BLaER1 (cell line): ENCODE measurements around the gene SCAPER.
"Not testable (repeated sequence)": the region's sequence is repeated elsewhere in the genome, so short reads cannot be mapped to it uniquely, and the experiment has no call there.

Experiments
- H3K27ac ChIP-seq: shearing (Covaris generic); formaldehyde crosslinking; 2 replicates; pipeline ENCODE4 v1.8.1; 2022
- H3K27me3 ChIP-seq: shearing (Covaris generic); formaldehyde crosslinking; 2 replicates; pipeline ENCODE4 v1.8.1; 2022
- H3K36me3 ChIP-seq: shearing (Covaris generic); formaldehyde crosslinking; 2 replicates; pipeline ENCODE4 v1.8.1; 2022
- H3K4me1 ChIP-seq: shearing (Covaris generic); formaldehyde crosslinking; 2 replicates; pipeline ENCODE4 v1.8.1; 2022
- H3K4me2 ChIP-seq: shearing (Covaris generic); formaldehyde crosslinking; 2 replicates; pipeline ENCODE4 v1.8.1; 2022
- H3K4me3 ChIP-seq: shearing (Covaris generic); formaldehyde crosslinking; 2 replicates; pipeline ENCODE4 v1.8.1; 2022
- H3K9ac ChIP-seq: shearing (Covaris generic); formaldehyde crosslinking; 2 replicates; pipeline ENCODE4 v1.8.1; 2022
- H3K9me3 ChIP-seq: shearing (Covaris generic); formaldehyde crosslinking; 2 replicates; pipeline ENCODE4 v1.8.1; 2022
- H4K20me1 ChIP-seq: shearing (Covaris generic); formaldehyde crosslinking; 2 replicates; pipeline ENCODE4 v1.8.1; 2022
- Cebpa-rat ChIP-seq: shearing (Covaris generic); IDR thresholded peaks from 2 replicates; pipeline ENCODE4 v1.8.1; 2022

SCAPER gene

GRCh38 chr15:76863123-76863522, 42.0 kb downstream of the SCAPER start:
- no peak for TF ChIP-seq Cebpa-rat
- H3K27ac ChIP-seq = no peak overlapping the region
- no peaks in the 10 kb centered on the region for H3K9me3 ChIP-seq
- H3K27me3 ChIP-seq = no peaks in the 10 kb centered on the region
- no peak overlapping the region for H3K9ac ChIP-seq
- H3K4me2 ChIP-seq = no peak overlapping the region
- H4K20me1 ChIP-seq = no peaks in the 10 kb centered on the region
- no peaks in the 10 kb centered on the region for H3K36me3 ChIP-seq
- H3K4me3 ChIP-seq = no peak overlapping the region
- peaks cover 7% of the 10 kb centered on the region; the same call in 1 of the 2 replicates for H3K4me1 ChIP-seq

GRCh38 chr15:76861815-76862397, 43.2 kb downstream of the SCAPER start:
- peaks cover 7% of the 10 kb centered on the region; the same call in 1 of the 2 replicates for H3K4me1 ChIP-seq
- TF ChIP-seq Cebpa-rat = no peak
- H3K4me3 ChIP-seq = no peak overlapping the region
- H3K9ac ChIP-seq = no peak overlapping the region
- no peak overlapping the region for H3K27ac ChIP-seq
- no peaks in the 10 kb centered on the region for H4K20me1 ChIP-seq
- H3K27me3 ChIP-seq = no peaks in the 10 kb centered on the region
- H3K9me3 ChIP-seq = no peaks in the 10 kb centered on the region
- no peak overlapping the region for H3K4me2 ChIP-seq
- H3K36me3 ChIP-seq = no peaks in the 10 kb centered on the region

- H3K27ac ChIP-seq = no peak overlapping the region
- no peak overlapping the region for H3K4me3 ChIP-seq
- no peak overlapping the region for H3K4me2 ChIP-seq
- TF ChIP-seq Cebpa-rat = no peak
- H3K9ac ChIP-seq = no peak overlapping the region
- H3K36me3 ChIP-seq = no peaks in the 10 kb centered on the region; the same call in 1 of the 2 replicates
- H3K9me3 ChIP-seq = peaks cover 7% of the 10 kb centered on the region
- H3K4me1 ChIP-seq = peaks cover 7% of the 10 kb centered on the region; the same call in 1 of the 2 replicates
- H4K20me1 ChIP-seq = no peaks in the 10 kb centered on the region
- H3K27me3 ChIP-seq = no peaks in the 10 kb centered on the region
These were observed 44.9 kb downstream of the SCAPER start for GRCh38 chr15:76860201-76860600.

DNA sequence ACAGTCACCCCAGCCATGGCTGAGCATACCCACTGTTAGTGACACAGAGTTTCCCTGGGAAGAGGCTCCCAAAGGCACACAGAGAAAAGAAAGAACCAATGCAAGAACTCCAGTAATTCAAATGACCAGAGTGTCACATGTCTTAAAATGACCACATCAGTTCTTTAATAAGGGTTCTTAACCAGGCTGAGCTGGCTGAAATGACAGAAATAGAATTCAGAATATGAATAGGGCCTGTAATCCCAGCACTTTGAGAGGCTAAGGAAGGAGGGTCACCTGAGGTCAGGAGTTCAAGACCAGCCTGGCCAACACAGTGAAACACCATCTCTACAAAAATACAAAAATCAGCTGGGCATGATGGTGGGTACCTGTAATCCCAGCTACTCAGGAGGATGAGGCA, 54.8 kb downstream of the SCAPER start:
- H3K4me2 ChIP-seq, H3K27me3 ChIP-seq, H3K4me1 ChIP-seq, H3K27ac ChIP-seq, H4K20me1 ChIP-seq, H3K4me3 ChIP-seq, H3K9ac ChIP-seq: not testable (repeated sequence)
- Histone ChIP-seq H3K9me3 (peaks cover 75% of the 10 kb centered on the region), H3K36me3 (peaks cover 57% of the 10 kb centered on the region)

DNA sequence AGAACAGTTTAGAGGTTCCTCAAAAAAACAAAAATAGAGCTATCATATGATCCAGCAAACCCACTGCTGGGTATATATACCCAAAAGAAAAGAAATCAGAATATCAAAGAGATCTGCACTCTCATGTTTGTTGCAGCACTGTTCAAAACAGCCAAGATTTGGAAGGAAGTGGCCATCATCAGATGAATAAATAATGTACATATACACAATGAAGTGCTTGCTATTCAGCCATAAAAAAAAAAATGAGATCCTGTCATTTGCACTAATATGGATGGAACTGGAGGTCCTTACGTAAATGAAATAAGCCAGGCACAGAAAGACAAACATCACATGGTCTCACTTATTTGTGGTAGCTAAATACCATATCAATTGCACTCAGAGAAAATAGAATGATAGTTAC, 58.4 kb downstream of the SCAPER start:
- Histone ChIP-seq H3K9ac (no peak overlapping the region), H3K36me3 (peaks cover 27% of the 10 kb centered on the region), H3K9me3 (peaks cover 40% of the 10 kb centered on the region), H3K27me3 (no peaks in the 10 kb centered on the region), H3K4me3 (no peak overlapping the region), H4K20me1 (no peaks in the 10 kb centered on the region), H3K4me1 (no peaks in the 10 kb centered on the region), H3K27ac (no peak overlapping the region), H3K4me2 (no peak overlapping the region)
- no peak for TF ChIP-seq Cebpa-rat

DNA sequence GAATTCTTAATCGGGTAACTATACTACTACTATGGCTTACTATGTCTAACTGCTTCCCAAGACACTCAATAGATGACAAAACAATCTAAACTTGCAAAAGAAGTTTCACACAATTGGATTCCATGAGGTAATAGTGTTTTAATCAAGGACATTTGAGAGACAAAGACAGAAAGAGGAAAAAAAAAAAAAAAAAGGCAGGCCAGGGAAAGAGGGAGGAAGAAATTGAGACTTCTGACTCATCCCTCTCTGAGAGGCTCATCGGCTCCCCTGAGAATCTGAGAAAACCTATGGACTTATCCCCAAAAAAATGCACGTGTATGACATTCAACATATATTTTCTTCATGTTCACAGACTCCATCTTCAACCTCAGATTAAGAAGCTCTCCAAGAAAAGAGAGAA, 61.0 kb downstream of the SCAPER start:
- Histone ChIP-seq H3K4me2 (no peak overlapping the region), H3K9me3 (peaks cover 13% of the 10 kb centered on the region), H3K4me3 (no peak overlapping the region), H3K27me3 (no peaks in the 10 kb centered on the region), H3K9ac (no peak overlapping the region), H3K4me1 (no peaks in the 10 kb centered on the region), H3K36me3 (peaks cover 2% of the 10 kb centered on the region; the same call in 1 of the 2 replicates), H3K27ac (no peak overlapping the region), H4K20me1 (no peaks in the 10 kb centered on the region)
- no peak for TF ChIP-seq Cebpa-rat

GRCh38 chr15:76843269-76843668, 61.9 kb downstream of the SCAPER start:
- Histone ChIP-seq H3K4me1 (no peaks in the 10 kb centered on the region), H3K4me2 (no peak overlapping the region), H3K4me3 (no peak overlapping the region), H3K36me3 (no peaks in the 10 kb centered on the region), H3K9me3 (peaks cover 6% of the 10 kb centered on the region; the same call in 1 of the 2 replicates), H3K9ac (no peak overlapping the region), H3K27me3 (no peaks in the 10 kb centered on the region), H4K20me1 (no peaks in the 10 kb centered on the region), H3K27ac (no peak overlapping the region)
- no peak for TF ChIP-seq Cebpa-rat

- no peak for TF ChIP-seq Cebpa-rat
- no peaks in the 10 kb centered on the region for H3K27me3 ChIP-seq
- no peaks in the 10 kb centered on the region for H4K20me1 ChIP-seq
- no peak overlapping the region for H3K27ac ChIP-seq
- no peaks in the 10 kb centered on the region for H3K36me3 ChIP-seq
- no peaks in the 10 kb centered on the region for H3K9me3 ChIP-seq
- no peak overlapping the region for H3K4me2 ChIP-seq
- H3K9ac ChIP-seq = no peak overlapping the region
- H3K4me1 ChIP-seq = no peaks in the 10 kb centered on the region
- no peak overlapping the region for H3K4me3 ChIP-seq
These were observed 64.2 kb downstream of the SCAPER start for GRCh38 chr15:76840830-76841460.

GRCh38 chr15:76839173-76839572, 66.0 kb downstream of the SCAPER start:
- TF ChIP-seq Cebpa-rat = no peak
- Histone ChIP-seq H3K9me3 (no peaks in the 10 kb centered on the region), H3K4me3 (no peak overlapping the region), H3K4me2 (no peak overlapping the region), H3K9ac (no peak overlapping the region), H3K4me1 (no peaks in the 10 kb centered on the region), H3K36me3 (no peaks in the 10 kb centered on the region), H4K20me1 (no peaks in the 10 kb centered on the region), H3K27ac (no peak overlapping the region), H3K27me3 (no peaks in the 10 kb centered on the region)

- H3K27me3 ChIP-seq = no peaks in the 10 kb centered on the region
- no peaks in the 10 kb centered on the region for H3K4me1 ChIP-seq
- no peaks in the 10 kb centered on the region for H4K20me1 ChIP-seq
- H3K4me3 ChIP-seq = no peak overlapping the region
- no peak overlapping the region for H3K4me2 ChIP-seq
- H3K9ac ChIP-seq = no peak overlapping the region
- no peak overlapping the region for H3K27ac ChIP-seq
- H3K9me3 ChIP-seq = peaks cover 10% of the 10 kb centered on the region; the same call in 1 of the 2 replicates
- H3K36me3 ChIP-seq = no peaks in the 10 kb centered on the region
- TF ChIP-seq Cebpa-rat = no peak
These were observed 67.7 kb downstream of the SCAPER start for GRCh38 chr15:76837474-76837873.
